Activated CD4-positive, alpha-beta T cell treated with anti-CD3 and anti-CD28 coated beads, Interleukin-2, amount 50 U/mL, for 4 hours (primary cell): Measurements from ENCODE around the gene ZNF628.
"Not testable (repeated sequence)": the region's sequence is repeated elsewhere in the genome, so short reads cannot be mapped to it uniquely, and the experiment has no call there.

ENCODE experiments used
- DNase-seq, 2 experiments: peaks; one replicate each; pipeline ENCODE4 v3.0.0-alpha.2; 2020

Gene ZNF628

GRCh38 chr19:55476100-55476775 lies at the start of gene ZNF628:
Gene ZNF628 (plus strand): TSS chr19:55476617. CDS start chr19:55479911, 3,294 bp downstream.
- peak; percentile 98 for DNase-seq

- no peak for DNase-seq
Measured at GRCh38 chr19:55431183-55431582, 45.2 kb upstream of the ZNF628 start.

- DNase-seq: no peak
Measured at GRCh38 chr19:55432241-55432959, 44.0 kb upstream of the ZNF628 start.

GRCh38 chr19:55433292-55433691 lies 43.1 kb upstream of the ZNF628 start:
- DNase-seq: no peak

GRCh38 chr19:55434356-55434919 lies 42.0 kb upstream of the ZNF628 start:
- DNase-seq: no peak

GRCh38 chr19:55435020-55435419 lies 41.4 kb upstream of the ZNF628 start:
- no peak for DNase-seq

GRCh38 chr19:55436847-55437246 lies 39.6 kb upstream of the ZNF628 start:
- DNase-seq: no peak

- DNase-seq: no peak
Measured at GRCh38 chr19:55437410-55437809, 39.0 kb upstream of the ZNF628 start.

GRCh38 chr19:55439052-55439451 lies 37.4 kb upstream of the ZNF628 start:
- no peak for DNase-seq

GRCh38 chr19:55440411-55441105 lies 35.9 kb upstream of the ZNF628 start:
- DNase-seq: no peak

GRCh38 chr19:55441319-55441691 lies 35.1 kb upstream of the ZNF628 start:
- DNase-seq: no peak

- no peak for DNase-seq
Measured at GRCh38 chr19:55441692-55442321, 34.6 kb upstream of the ZNF628 start.

- DNase-seq: no peak
Measured at GRCh38 chr19:55442372-55442961, 34.0 kb upstream of the ZNF628 start.

- no peak for DNase-seq
Measured at GRCh38 chr19:55443045-55443823, 33.2 kb upstream of the ZNF628 start, which contains the start of gene SHISA7. Gene SHISA7 (minus strand): TSS chr19:55443300. CDS start chr19:55442863, 437 bp downstream.

GRCh38 chr19:55443824-55444480 lies 32.5 kb upstream of the ZNF628 start:
- no peak for DNase-seq

GRCh38 chr19:55444646-55445045 lies 31.8 kb upstream of the ZNF628 start:
- no peak for DNase-seq

GRCh38 chr19:55446060-55446459 lies 30.4 kb upstream of the ZNF628 start:
- DNase-seq: no peak

GRCh38 chr19:55447421-55448174 lies 28.8 kb upstream of the ZNF628 start:
- no peak for DNase-seq

- DNase-seq: not testable (repeated sequence)
Measured at GRCh38 chr19:55448175-55448490, 28.3 kb upstream of the ZNF628 start.

- no peak for DNase-seq
Measured at GRCh38 chr19:55449469-55449868, 26.9 kb upstream of the ZNF628 start.
